ENCODE results near the gene SLC41A3.
"Not testable (repeated sequence)": the region's sequence is repeated elsewhere in the genome, so short reads cannot be mapped to it uniquely, and the experiment has no call there.

The SLC41A3 gene

GRCh38 chr3:126049289-126050049, 34.5 kb downstream of the SLC41A3 start:
- Histone ChIP-seq H3K27me3 (ENCODE audit: control insufficient read depth, low read length) (no peaks in the 10 kb centered on the region), H3K4me2 (ENCODE audit: low read length) (no peak overlapping the region), H4K20me1 (ENCODE audit: control insufficient read depth, insufficient read depth, low read depth, low read length) (no peaks in the 10 kb centered on the region), H3K36me3 (ENCODE audit: control insufficient read depth, low read length) (no peaks in the 10 kb centered on the region), H3K9me2 (replicated peaks; ENCODE audit: control insufficient read depth, low read length) (no peaks in the 10 kb centered on the region), H3F3A (ENCODE audit: control insufficient read depth, insufficient read depth) (no peaks in the 10 kb centered on the region), H3K79me2 (ENCODE audit: control insufficient read depth, low read length) (no peaks in the 10 kb centered on the region), H3K27ac (ENCODE audit: low read depth, low read length) (no peak overlapping the region), H3K4me3 (ENCODE audit: low read length) (no peak overlapping the region), H3K4me1 (ENCODE audit: control insufficient read depth, low read length) (peaks cover 9% of the 10 kb centered on the region), H3K9me3 (ENCODE audit: control insufficient read depth, insufficient read depth, low read length) (no peaks in the 10 kb centered on the region)
- no peak for TF ChIP-seq EZH2phosphoT487 (IDR thresholded peaks at IDR 0.05; ENCODE audit: borderline replicate concordance, low read length)
- TF ChIP-seq, protein P1, sequence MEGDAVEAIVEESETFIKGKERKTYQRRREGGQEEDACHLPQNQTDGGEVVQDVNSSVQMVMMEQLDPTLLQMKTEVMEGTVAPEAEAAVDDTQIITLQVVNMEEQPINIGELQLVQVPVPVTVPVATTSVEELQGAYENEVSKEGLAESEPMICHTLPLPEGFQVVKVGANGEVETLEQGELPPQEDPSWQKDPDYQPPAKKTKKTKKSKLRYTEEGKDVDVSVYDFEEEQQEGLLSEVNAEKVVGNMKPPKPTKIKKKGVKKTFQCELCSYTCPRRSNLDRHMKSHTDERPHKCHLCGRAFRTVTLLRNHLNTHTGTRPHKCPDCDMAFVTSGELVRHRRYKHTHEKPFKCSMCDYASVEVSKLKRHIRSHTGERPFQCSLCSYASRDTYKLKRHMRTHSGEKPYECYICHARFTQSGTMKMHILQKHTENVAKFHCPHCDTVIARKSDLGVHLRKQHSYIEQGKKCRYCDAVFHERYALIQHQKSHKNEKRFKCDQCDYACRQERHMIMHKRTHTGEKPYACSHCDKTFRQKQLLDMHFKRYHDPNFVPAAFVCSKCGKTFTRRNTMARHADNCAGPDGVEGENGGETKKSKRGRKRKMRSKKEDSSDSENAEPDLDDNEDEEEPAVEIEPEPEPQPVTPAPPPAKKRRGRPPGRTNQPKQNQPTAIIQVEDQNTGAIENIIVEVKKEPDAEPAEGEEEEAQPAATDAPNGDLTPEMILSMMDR (IDR thresholded peaks at IDR 0.05; ENCODE audit: low read depth, low read length, poor library complexity, severe bottlenecking): no peak

DNA sequence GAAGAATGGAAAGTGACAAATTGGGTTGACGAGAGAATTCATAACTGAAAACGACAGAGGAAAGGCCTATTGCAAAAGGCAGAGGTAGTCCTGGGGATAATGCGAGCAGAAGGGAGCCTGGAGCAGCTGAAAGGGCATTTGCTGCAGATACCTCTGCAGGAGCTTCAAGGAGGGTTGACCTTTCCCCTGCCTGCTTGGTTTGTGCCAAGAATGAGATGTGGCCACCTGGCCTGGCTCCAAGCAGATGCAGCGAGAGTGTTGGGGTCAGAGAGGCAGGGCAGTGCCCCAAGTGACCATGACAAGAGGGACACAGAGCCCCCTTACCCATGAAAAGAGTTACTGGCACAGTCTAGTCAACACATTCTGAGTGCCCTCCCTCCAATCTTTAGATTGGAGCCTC, 43.5 kb downstream of the SLC41A3 start:
- H3K27ac ChIP-seq (ENCODE audit: low read depth, low read length): no peak overlapping the region
- no peaks in the 10 kb centered on the region for H3K79me2 ChIP-seq (ENCODE audit: control insufficient read depth, low read length)
- no peak overlapping the region for H3K4me2 ChIP-seq (ENCODE audit: low read length)
- no peaks in the 10 kb centered on the region; the same call in 1 of the 2 replicates for H3K36me3 ChIP-seq (ENCODE audit: control insufficient read depth, low read length)
- no peaks in the 10 kb centered on the region for H3F3A ChIP-seq (ENCODE audit: control insufficient read depth, insufficient read depth)
- H3K9me2 ChIP-seq (replicated peaks; ENCODE audit: control insufficient read depth, low read length): no peaks in the 10 kb centered on the region
- no peaks in the 10 kb centered on the region for H4K20me1 ChIP-seq (ENCODE audit: control insufficient read depth, insufficient read depth, low read depth, low read length)
- no peaks in the 10 kb centered on the region for H3K4me1 ChIP-seq (ENCODE audit: control insufficient read depth, low read length)
- no peaks in the 10 kb centered on the region for H3K9me3 ChIP-seq (ENCODE audit: control insufficient read depth, insufficient read depth, low read length)
- TF ChIP-seq, protein P1 (IDR thresholded peaks at IDR 0.05; ENCODE audit: low read depth, low read length, poor library complexity, severe bottlenecking): no peak
- TF ChIP-seq EZH2phosphoT487 (IDR thresholded peaks at IDR 0.05; ENCODE audit: borderline replicate concordance, low read length): no peak
- no peaks in the 10 kb centered on the region for H3K27me3 ChIP-seq (ENCODE audit: control insufficient read depth, low read length)
- H3K4me3 ChIP-seq (ENCODE audit: low read length): no peak overlapping the region

- Histone ChIP-seq H4K20me1 (ENCODE audit: control insufficient read depth, insufficient read depth, low read depth, low read length) (no peaks in the 10 kb centered on the region), H3K27ac (ENCODE audit: low read depth, low read length) (no peak overlapping the region), H3K27me3 (ENCODE audit: control insufficient read depth, low read length) (no peaks in the 10 kb centered on the region), H3K36me3 (ENCODE audit: control insufficient read depth, low read length) (no peaks in the 10 kb centered on the region; the same call in 1 of the 2 replicates), H3K4me3 (ENCODE audit: low read length) (no peak overlapping the region), H3F3A (ENCODE audit: control insufficient read depth, insufficient read depth) (no peaks in the 10 kb centered on the region), H3K79me2 (ENCODE audit: control insufficient read depth, low read length) (no peaks in the 10 kb centered on the region), H3K4me1 (ENCODE audit: control insufficient read depth, low read length) (no peaks in the 10 kb centered on the region), H3K9me2 (replicated peaks; ENCODE audit: control insufficient read depth, low read length) (no peaks in the 10 kb centered on the region), H3K4me2 (ENCODE audit: low read length) (no peak overlapping the region), H3K9me3 (ENCODE audit: control insufficient read depth, insufficient read depth, low read length) (no peaks in the 10 kb centered on the region)
- TF ChIP-seq EZH2phosphoT487 (IDR thresholded peaks at IDR 0.05; ENCODE audit: borderline replicate concordance, low read length): no peak
- TF ChIP-seq, protein P1 (IDR thresholded peaks at IDR 0.05; ENCODE audit: low read depth, low read length, poor library complexity, severe bottlenecking): no peak
These were observed 44.1 kb downstream of the SLC41A3 start for GRCh38 chr3:126039870-126040269.

DNA sequence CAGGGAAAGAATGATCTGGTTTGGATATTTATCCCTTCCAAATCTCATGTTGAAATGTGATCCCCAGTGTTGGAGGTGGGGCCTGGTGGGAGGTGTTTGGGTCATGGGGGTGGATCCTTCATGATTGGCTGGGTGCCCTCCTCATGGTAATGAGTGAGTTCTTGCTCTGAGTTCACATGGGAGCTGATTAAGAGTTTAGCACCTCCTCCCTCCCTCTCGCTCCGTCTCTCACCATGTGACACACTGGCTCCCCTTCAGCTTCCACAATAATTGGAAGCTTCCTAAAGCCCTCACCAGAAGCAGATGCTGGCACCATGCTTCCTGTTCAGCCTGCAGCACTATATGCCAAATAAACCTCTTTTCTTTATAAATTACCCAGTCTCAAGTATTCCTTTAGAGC, 45.1 kb downstream of the SLC41A3 start:
- not testable (repeated sequence) for H3K27ac ChIP-seq (ENCODE audit: low read depth, low read length); H3K9me2 ChIP-seq (replicated peaks; ENCODE audit: control insufficient read depth, low read length); H3K4me1 ChIP-seq (ENCODE audit: control insufficient read depth, low read length); H3K4me2 ChIP-seq (ENCODE audit: low read length); H3K79me2 ChIP-seq (ENCODE audit: control insufficient read depth, low read length); H3K36me3 ChIP-seq (ENCODE audit: control insufficient read depth, low read length); H4K20me1 ChIP-seq (ENCODE audit: control insufficient read depth, insufficient read depth, low read depth, low read length); H3K4me3 ChIP-seq (ENCODE audit: low read length); H3K9me3 ChIP-seq (ENCODE audit: control insufficient read depth, insufficient read depth, low read length); H3F3A ChIP-seq (ENCODE audit: control insufficient read depth, insufficient read depth); H3K27me3 ChIP-seq (ENCODE audit: control insufficient read depth, low read length)

All from DOHH2 (cell line).